ENCODE measurements around the gene LINGO4.

Gene LINGO4

GRCh38 chr1:151820940-151821339 lies 15.7 kb upstream of the LINGO4 start:
- Histone ChIP-seq H3K4me2 (no peak overlapping the region), H3K27me3 (ENCODE audit: insufficient read depth, low read depth) (no peaks in the 10 kb centered on the region; the same call in 1 of the 2 replicates), H3K36me3 (ENCODE audit: insufficient read depth) (no peaks in the 10 kb centered on the region), H3K9ac (no peak overlapping the region), H3K4me1 (ENCODE audit: low read depth, poor library complexity, severe bottlenecking) (peaks cover 25% of the 10 kb centered on the region), H3K27ac (no peak overlapping the region), H3K79me2 (ENCODE audit: insufficient read depth, low read depth) (no peaks in the 10 kb centered on the region), H2AFZ (ENCODE audit: low read depth) (no peak overlapping the region), H3K4me3 (IDR thresholded peaks at IDR 0.05; ENCODE audit: insufficient read depth, low read depth, low read length) (no peak overlapping the region), H4K20me1 (ENCODE audit: insufficient read depth) (no peaks in the 10 kb centered on the region)
- TF ChIP-seq, protein P1, sequence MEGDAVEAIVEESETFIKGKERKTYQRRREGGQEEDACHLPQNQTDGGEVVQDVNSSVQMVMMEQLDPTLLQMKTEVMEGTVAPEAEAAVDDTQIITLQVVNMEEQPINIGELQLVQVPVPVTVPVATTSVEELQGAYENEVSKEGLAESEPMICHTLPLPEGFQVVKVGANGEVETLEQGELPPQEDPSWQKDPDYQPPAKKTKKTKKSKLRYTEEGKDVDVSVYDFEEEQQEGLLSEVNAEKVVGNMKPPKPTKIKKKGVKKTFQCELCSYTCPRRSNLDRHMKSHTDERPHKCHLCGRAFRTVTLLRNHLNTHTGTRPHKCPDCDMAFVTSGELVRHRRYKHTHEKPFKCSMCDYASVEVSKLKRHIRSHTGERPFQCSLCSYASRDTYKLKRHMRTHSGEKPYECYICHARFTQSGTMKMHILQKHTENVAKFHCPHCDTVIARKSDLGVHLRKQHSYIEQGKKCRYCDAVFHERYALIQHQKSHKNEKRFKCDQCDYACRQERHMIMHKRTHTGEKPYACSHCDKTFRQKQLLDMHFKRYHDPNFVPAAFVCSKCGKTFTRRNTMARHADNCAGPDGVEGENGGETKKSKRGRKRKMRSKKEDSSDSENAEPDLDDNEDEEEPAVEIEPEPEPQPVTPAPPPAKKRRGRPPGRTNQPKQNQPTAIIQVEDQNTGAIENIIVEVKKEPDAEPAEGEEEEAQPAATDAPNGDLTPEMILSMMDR (conservative IDR thresholded peaks at IDR 0.05; ENCODE audit: low read depth, low read length): no peak

GRCh38 chr1:151819976-151820623 lies 14.9 kb upstream of the LINGO4 start:
- TF ChIP-seq, protein P1 (conservative IDR thresholded peaks at IDR 0.05; ENCODE audit: low read depth, low read length): no peak
- Histone ChIP-seq H2AFZ (ENCODE audit: low read depth) (no peak overlapping the region), H3K4me1 (ENCODE audit: low read depth, poor library complexity, severe bottlenecking) (peaks cover 33% of the 10 kb centered on the region), H3K9ac (no peak overlapping the region), H3K4me2 (no peak overlapping the region), H3K27ac (no peak overlapping the region), H3K79me2 (ENCODE audit: insufficient read depth, low read depth) (no peaks in the 10 kb centered on the region), H3K4me3 (IDR thresholded peaks at IDR 0.05; ENCODE audit: insufficient read depth, low read depth, low read length) (no peak overlapping the region), H3K27me3 (ENCODE audit: insufficient read depth, low read depth) (no peaks in the 10 kb centered on the region; the same call in 1 of the 2 replicates), H3K36me3 (ENCODE audit: insufficient read depth) (no peaks in the 10 kb centered on the region), H4K20me1 (ENCODE audit: insufficient read depth) (no peaks in the 10 kb centered on the region)

GRCh38 chr1:151819227-151819835 lies 14.1 kb upstream of the LINGO4 start:
- no peaks in the 10 kb centered on the region for H3K79me2 ChIP-seq (ENCODE audit: insufficient read depth, low read depth)
- H3K9ac ChIP-seq: no peak overlapping the region
- H3K4me1 ChIP-seq (ENCODE audit: low read depth, poor library complexity, severe bottlenecking): peaks cover 38% of the 10 kb centered on the region
- no peaks in the 10 kb centered on the region; the same call in 1 of the 2 replicates for H3K27me3 ChIP-seq (ENCODE audit: insufficient read depth, low read depth)
- TF ChIP-seq, protein P1 (conservative IDR thresholded peaks at IDR 0.05; ENCODE audit: low read depth, low read length): no peak
- no peak overlapping the region for H3K4me3 ChIP-seq (IDR thresholded peaks at IDR 0.05; ENCODE audit: insufficient read depth, low read depth, low read length)
- H3K4me2 ChIP-seq: no peak overlapping the region
- no peaks in the 10 kb centered on the region for H3K36me3 ChIP-seq (ENCODE audit: insufficient read depth)
- no peaks in the 10 kb centered on the region for H4K20me1 ChIP-seq (ENCODE audit: insufficient read depth)
- H3K27ac ChIP-seq: no peak overlapping the region
- no peak overlapping the region for H2AFZ ChIP-seq (ENCODE audit: low read depth)

GRCh38 chr1:151817353-151817730 lies 12.1 kb upstream of the LINGO4 start:
- H3K79me2 ChIP-seq (ENCODE audit: insufficient read depth, low read depth): no peaks in the 10 kb centered on the region
- H2AFZ ChIP-seq (ENCODE audit: low read depth): no peak overlapping the region
- H3K27ac ChIP-seq: no peak overlapping the region
- TF ChIP-seq, protein P1 (conservative IDR thresholded peaks at IDR 0.05; ENCODE audit: low read depth, low read length): no peak
- no peaks in the 10 kb centered on the region for H3K36me3 ChIP-seq (ENCODE audit: insufficient read depth)
- no peak overlapping the region for H3K4me2 ChIP-seq
- no peak overlapping the region for H3K4me3 ChIP-seq (IDR thresholded peaks at IDR 0.05; ENCODE audit: insufficient read depth, low read depth, low read length)
- H3K9ac ChIP-seq: no peak overlapping the region
- H3K4me1 ChIP-seq (ENCODE audit: low read depth, poor library complexity, severe bottlenecking): peaks cover 38% of the 10 kb centered on the region
- H4K20me1 ChIP-seq (ENCODE audit: insufficient read depth): no peaks in the 10 kb centered on the region
- H3K27me3 ChIP-seq (ENCODE audit: insufficient read depth, low read depth): no peaks in the 10 kb centered on the region

Measured in KMS-11 (cell line).